Upper lobe of left lung (tissue), 6 donors: Measurements from ENCODE around the gene PPP1R10. TPM values are rescaled to one million over a fixed set of nuclear protein-coding genes. Genes with fewer than 3 reads are reported as not detected.

Experiments
- ATAC-seq, 2 donors: fragments of 200-7000 bp; cut with Tn5 transposase; one replicate each; pipeline ENCODE4 v1.9.1; 2022; ENCODE audit warnings: mild to moderate bottlenecking in 2 of 2, moderate library complexity in 2 of 2; ENCODE audit not compliant: low FRiP score in 2 of 2
- DNase-seq, 2 donors: peaks; one replicate each; pipeline ENCODE4 v3.0.0-alpha.2; 2019 to 2020
- H3K27ac ChIP-seq, 4 donors: fragments of 200-600 bp; sonication (generic); one replicate each; pipeline ENCODE4 v1.5.1; 2016 to 2019
- H3K27me3 ChIP-seq, 4 donors: fragments of 200-600 bp; sonication (generic); one replicate each; pipeline ENCODE4 v1.5.1; 2017 to 2019
- H3K36me3 ChIP-seq, 4 donors: fragments of 200-600 bp; sonication (generic); one replicate each; pipeline ENCODE4 v1.5.1; 2016 to 2019
- H3K4me1 ChIP-seq, 4 donors: fragments of 200-600 bp; sonication (generic); one replicate each; pipeline ENCODE4 v1.5.1; 2018 to 2019
- H3K4me3 ChIP-seq, 4 donors: fragments of 200-600 bp; sonication (generic); one replicate each; pipeline ENCODE4 v1.5.1; 2017 to 2019; ENCODE audit warnings: mild to moderate bottlenecking in 2 of 4, moderate library complexity in 1 of 4
- H3K9me3 ChIP-seq, 4 donors: fragments of 200-600 bp; sonication (generic); one replicate each; pipeline ENCODE4 v1.5.1; 2018 to 2019
- CTCF ChIP-seq, 6 experiments: fragments of 450-650 bp in 4 of 6; fragments of 200-600 bp in 2 of 6; sonication (generic) in 2 of 6; IDR thresholded peaks; one replicate each; pipeline ENCODE4 v1.5.1; 2016 to 2019; ENCODE audit warnings: antibody characterized with exemption in 6 of 6
- EP300 ChIP-seq, 4 donors: sonication (generic); formaldehyde crosslinking; IDR thresholded peaks; one replicate each; pipeline ENCODE4 v1.5.1; 2017; ENCODE audit warnings: antibody characterized with exemption in 4 of 4, control low read depth in 2 of 4
- POLR2A ChIP-seq, 4 donors: fragments of 450-650 bp; IDR thresholded peaks; one replicate each; pipeline ENCODE4 v1.5.1; 2016 to 2017; ENCODE audit warnings: antibody characterized with exemption in 4 of 4, mild to moderate bottlenecking in 2 of 4
- POLR2AphosphoS5 ChIP-seq, 2 donors: sonication (generic); formaldehyde crosslinking; IDR thresholded peaks; one replicate each; pipeline ENCODE4 v1.5.1; 2017; ENCODE audit warnings: antibody characterized with exemption in 2 of 2
- WGBS, 2 donors: methylation state at CpG; one replicate each; pipeline ENCODE4 v1.1.5; 2017 to 2018; 5-methylcytosine and 5-hydroxymethylcytosine counted together
- total RNA-seq, 6 donors: library from RNA; depleted of rRNA in 4 of 6; stranded (reverse); fragments of >200 nt in 4 of 6; gene quantifications; one replicate each; pipeline versions ENCODE4 v1.1.0 to v1.2.1, GENCODE V29; 2016 to 2021
- donor health status: DM: no; HTN: no; CAD: no; lungs with moderate emphysema.
- donor health status: DM: no; HTN: yes; CAD: no; lungs with severe emphysema.

Gene PPP1R10
- total RNA-seq, 6 donors from 2014 or later, result 32.0 to 72.1 (median 50.7) TPM

GRCh38 chr6:30562470-30563425 is 54.3 kb downstream of the PPP1R10 start:
- Histone ChIP-seq H3K27me3 (no peaks in the 10 kb centered on the region), H3K36me3 (peaks cover 4 to 25% (median 17%) of the 10 kb centered on the region in 4 donors), H3K9me3 (no peaks in the 10 kb centered on the region), H3K27ac (no peak overlapping the region), H3K4me3 (no peak overlapping the region), H3K4me1 (peaks cover 6 to 9% (median 8%) of the 10 kb centered on the region in 4 donors)
- no peak for DNase-seq
- TF ChIP-seq EP300 (IDR thresholded peaks at IDR 0.05), result no peak
- no peak for TF ChIP-seq POLR2AphosphoS5 (IDR thresholded peaks at IDR 0.05)
- TF ChIP-seq CTCF (IDR thresholded peaks at IDR 0.05), result no peak
- no peak for TF ChIP-seq POLR2A (IDR thresholded peaks at IDR 0.05)
- no peak for ATAC-seq
- 87 to 90% methylated on average over 14 of the region's 14 CpGs for WGBS, 2 donors

- H3K27ac ChIP-seq, result no peak overlapping the region
- H3K9me3 ChIP-seq, result no peaks in the 10 kb centered on the region
- H3K4me3 ChIP-seq, result no peak overlapping the region
- peaks cover 9 to 13% (median 10%) of the 10 kb centered on the region in 4 donors for H3K4me1 ChIP-seq
- 94 to 98% methylated on average over 3 of the region's 3 CpGs for WGBS, 2 donors
- TF ChIP-seq CTCF (IDR thresholded peaks at IDR 0.05) (no peak), POLR2A (IDR thresholded peaks at IDR 0.05) (no peak), POLR2AphosphoS5 (IDR thresholded peaks at IDR 0.05) (no peak), EP300 (IDR thresholded peaks at IDR 0.05) (no peak)
- H3K27me3 ChIP-seq, result no peaks in the 10 kb centered on the region
- DNase-seq (no peak), ATAC-seq (no peak)
- H3K36me3 ChIP-seq, result peaks cover 4 to 25% (median 17%) of the 10 kb centered on the region in 4 donors
Measured at GRCh38 chr6:30560930-30561329, 56.1 kb downstream of the PPP1R10 start.

- Histone ChIP-seq H3K4me3 (peak overlapping the region; percentile 88 to 94 (median 92)), H3K27ac (peak overlapping the region; percentile 96 to 99 (median 98)), H3K9me3 (no peaks in the 10 kb centered on the region), H3K4me1 (peaks cover 17 to 25% (median 22%) of the 10 kb centered on the region in 4 donors), H3K36me3 (peaks cover under 1 to 31% (median 29%) of the 10 kb centered on the region in 4 donors), H3K27me3 (no peaks in the 10 kb centered on the region)
- ATAC-seq, result no peak
- DNase-seq, result no peak
- WGBS, 2 donors, result 1 to 2% methylated on average over 6 of the region's 6 CpGs
- TF ChIP-seq CTCF (IDR thresholded peaks at IDR 0.05) (no peak), EP300 (IDR thresholded peaks at IDR 0.05) (no peak), POLR2A (IDR thresholded peaks at IDR 0.05) (no peak), POLR2AphosphoS5 (IDR thresholded peaks at IDR 0.05) (no peak)
Measured at GRCh38 chr6:30557683-30557981, 59.4 kb downstream of the PPP1R10 start.

GRCh38 chr6:30556906-30557682 is 59.9 kb downstream of the PPP1R10 start, which contains the start of gene PRR3:
TSS of gene PRR3 (plus strand) at chr6:30557295. CDS start at chr6:30557345, 50 bp downstream.
- peaks cover 0 to 31% (median 29%) of the 10 kb centered on the region in 4 donors for H3K36me3 ChIP-seq
- no peaks in the 10 kb centered on the region for H3K9me3 ChIP-seq
- peak; percentile 90 to 94 for ATAC-seq
- WGBS, 2 donors, result 0% methylated on average over 28 to 42 of the region's 42 CpGs
- H3K27ac ChIP-seq, result peak within 1 kb of the TSS; percentile 96 to 99 (median 98)
- peaks cover 17 to 25% (median 22%) of the 10 kb centered on the region in 4 donors for H3K4me1 ChIP-seq
- no peaks in the 10 kb centered on the region for H3K27me3 ChIP-seq
- TF ChIP-seq POLR2AphosphoS5 (IDR thresholded peaks at IDR 0.05) (peak; percentile 18 to 39), CTCF (IDR thresholded peaks at IDR 0.05) (no peak), POLR2A (IDR thresholded peaks at IDR 0.05) (peak in 3 of 4 donors; percentile 21 to 76 (median 51)), EP300 (IDR thresholded peaks at IDR 0.05) (peak in 1 of 4 donors; percentile 32)
- peak; percentile 87 to 94 for DNase-seq
- peak within 1 kb of the TSS; percentile 88 to 94 (median 92) for H3K4me3 ChIP-seq
